ENCODE results near the gene MYL3.
"Not testable (repeated sequence)": the region's sequence is repeated elsewhere in the genome, so short reads cannot be mapped to it uniquely, and the experiment has no call there.

The MYL3 gene

DNA sequence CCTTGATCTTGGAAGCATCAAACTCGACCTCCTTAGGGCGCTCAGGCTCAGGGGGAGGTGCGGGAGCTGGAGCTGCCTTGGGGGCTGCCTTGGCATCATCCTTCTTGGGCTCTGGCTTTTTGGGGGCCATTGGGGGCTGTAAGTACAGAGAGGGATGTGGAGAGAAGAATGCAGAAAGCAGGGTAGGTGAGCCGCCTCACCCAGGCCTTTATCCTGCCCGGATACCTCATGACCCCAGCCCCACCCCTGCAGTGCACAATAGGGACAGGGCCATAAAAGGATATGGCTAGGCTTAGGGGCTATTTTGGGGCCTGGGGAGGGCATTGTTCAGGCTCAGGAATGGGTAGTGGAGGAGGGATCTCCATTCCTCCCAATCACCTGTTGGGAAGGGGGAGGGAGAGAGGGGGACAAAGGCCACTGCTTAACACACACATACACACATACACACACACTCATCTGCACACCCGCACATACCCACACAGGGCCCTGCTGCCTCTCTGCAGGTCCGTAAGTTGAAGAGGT, at the start of gene MYL3:
Gene MYL3 (minus strand): TSS at position 184 of the 522 bp plus-strand sequence. CDS start 54 bp downstream, at position 130.
- DNase-seq = no peak

GRCh38 chr3:46912986-46913385, 49.7 kb upstream of the MYL3 start:
- no peak for DNase-seq

- not testable (repeated sequence) for DNase-seq
These were observed 47.7 kb upstream of the MYL3 start for GRCh38 chr3:46910914-46911313.

- no peak for DNase-seq
These were observed 47.0 kb upstream of the MYL3 start for GRCh38 chr3:46910166-46910760.

GRCh38 chr3:46909535-46910161, 46.4 kb upstream of the MYL3 start:
- peak; percentile 17 to 89 (median 69) for DNase-seq

GRCh38 chr3:46908986-46909534, 45.8 kb upstream of the MYL3 start:
- DNase-seq = no peak

DNA sequence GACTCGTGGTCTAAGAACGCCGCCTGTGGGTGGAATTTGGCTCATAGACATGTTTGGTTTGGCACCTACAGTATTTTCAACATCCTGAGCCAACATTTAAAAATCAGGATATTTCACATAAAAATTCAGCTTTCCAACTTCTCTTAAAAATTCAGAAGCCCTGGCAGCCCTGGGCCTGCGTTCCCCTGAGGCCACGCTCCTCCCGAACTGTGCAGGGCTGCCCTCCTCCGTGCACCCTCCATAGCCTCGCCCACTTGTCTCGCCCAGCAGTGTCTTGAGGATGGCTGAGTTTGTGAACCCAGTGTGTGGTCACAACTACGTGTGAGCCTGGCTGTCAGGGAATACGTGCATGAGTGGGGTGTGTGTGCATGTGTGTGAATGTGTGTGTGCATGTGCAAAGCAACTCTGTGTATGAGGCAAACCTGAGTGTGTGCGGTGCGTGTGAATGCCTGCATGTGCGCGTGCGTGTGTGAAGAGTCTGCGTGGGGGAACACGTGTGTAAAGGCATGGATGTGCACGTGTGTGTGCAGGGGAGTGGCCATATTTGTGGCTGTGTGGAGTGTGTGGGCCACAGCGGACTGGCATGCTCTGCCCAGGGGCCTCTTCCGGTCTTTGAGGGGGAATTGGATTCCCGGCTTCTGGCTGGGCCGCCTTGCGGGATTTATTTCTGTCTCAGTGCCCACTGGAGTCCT, 45.2 kb upstream of the MYL3 start:
- DNase-seq = no peak

GRCh38 chr3:46907960-46908293, 44.7 kb upstream of the MYL3 start:
- DNase-seq = no peak

DNA sequence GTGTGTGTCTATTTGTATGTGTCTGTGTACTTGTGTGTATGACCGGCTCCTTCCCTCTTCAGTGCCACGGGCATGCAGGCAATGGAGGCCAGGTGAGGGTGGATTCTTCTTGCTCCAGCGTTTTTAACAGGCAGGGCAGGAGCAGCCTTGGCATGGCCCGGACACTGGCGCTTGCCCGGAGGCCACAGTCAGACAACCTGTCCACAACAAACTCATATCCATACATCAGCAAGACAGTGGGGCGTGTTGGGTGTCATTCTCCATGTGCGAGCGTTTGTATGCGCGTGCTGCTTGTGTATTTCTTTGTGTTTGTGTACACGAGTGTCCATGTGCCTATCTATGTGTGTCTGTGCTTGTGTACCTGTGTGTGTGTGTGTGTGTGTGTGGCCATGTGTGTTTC, 44.0 kb upstream of the MYL3 start:
- no peak for DNase-seq

DNA sequence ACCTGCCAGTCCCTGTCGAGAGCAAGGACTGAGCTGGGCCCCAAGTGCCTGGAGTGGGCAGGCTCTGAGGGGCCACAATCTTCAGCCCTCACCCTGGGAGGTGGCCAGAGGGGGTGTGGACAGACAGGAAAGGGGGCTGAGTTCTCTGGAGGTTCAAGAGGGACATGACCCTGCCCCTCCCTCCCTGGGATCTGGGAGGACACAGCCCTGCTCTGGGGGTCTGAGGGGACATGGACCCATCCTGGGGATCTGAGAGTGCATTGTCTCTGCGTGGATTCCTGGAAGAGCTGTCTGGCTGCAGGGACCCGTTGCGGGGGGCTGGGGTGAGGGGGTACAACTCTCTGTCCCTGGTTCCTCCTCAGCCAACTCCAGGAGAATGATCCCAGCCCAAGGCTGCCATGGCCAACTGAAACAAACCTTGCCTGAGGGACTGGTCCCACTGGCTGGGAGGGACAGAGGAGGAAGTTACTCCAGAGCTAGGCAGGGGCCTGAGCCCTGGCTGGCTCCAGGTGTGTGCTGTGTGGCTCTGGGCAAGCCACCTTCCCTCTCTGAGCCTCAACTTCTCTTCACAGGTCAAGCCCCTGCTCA, 43.3 kb upstream of the MYL3 start:
- DNase-seq = no peak

- no peak for DNase-seq
These were observed 42.6 kb upstream of the MYL3 start for GRCh38 chr3:46905661-46906451.

- DNase-seq = no peak
These were observed 41.9 kb upstream of the MYL3 start for GRCh38 chr3:46905213-46905560.

DNA sequence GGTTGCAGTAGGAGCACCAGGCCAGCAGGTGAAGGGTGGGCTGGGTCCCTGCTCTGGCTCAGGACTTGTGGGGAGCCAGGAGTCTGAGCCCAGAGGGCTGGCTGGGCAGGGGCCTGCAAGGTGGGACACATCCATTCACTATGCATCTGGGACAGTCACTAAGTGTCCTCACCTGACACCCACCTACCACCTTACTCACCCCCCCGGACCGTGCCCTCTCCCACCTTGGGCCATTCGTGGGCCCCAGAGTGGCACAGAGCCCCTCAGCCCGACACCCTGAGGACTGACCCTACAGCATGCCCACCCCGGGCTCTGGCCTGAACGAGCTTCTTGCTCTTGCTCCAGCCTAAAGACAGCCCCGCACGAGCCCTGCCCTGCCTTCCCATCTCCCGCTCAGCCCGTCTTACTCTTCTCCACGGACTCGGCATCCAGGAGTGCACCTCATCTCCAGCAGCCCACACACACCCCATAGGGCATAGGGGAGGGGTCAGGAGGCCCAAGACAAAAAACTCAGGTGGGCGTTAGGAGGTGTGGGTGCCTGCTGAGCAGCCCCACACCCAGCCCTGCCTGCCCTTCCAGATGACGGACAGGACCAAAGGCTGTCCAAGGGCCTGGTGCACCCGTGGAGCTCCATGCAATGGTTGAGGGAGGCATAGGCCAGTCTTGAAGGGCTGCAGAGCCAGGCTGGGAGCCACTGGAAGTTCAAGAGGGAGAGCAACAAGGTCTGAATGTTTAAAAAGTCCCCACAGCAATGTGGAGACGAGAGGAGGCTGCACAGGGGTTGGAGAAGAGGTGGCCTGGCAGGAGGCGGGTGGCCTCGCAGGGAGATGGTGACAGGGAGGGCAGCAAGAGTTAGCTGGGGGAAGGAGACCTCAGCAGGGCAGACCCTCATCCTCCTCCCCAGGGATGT, 41.3 kb upstream of the MYL3 start:
- no peak for DNase-seq

- no peak for DNase-seq
These were observed 40.4 kb upstream of the MYL3 start for GRCh38 chr3:46903341-46904302.

DNA sequence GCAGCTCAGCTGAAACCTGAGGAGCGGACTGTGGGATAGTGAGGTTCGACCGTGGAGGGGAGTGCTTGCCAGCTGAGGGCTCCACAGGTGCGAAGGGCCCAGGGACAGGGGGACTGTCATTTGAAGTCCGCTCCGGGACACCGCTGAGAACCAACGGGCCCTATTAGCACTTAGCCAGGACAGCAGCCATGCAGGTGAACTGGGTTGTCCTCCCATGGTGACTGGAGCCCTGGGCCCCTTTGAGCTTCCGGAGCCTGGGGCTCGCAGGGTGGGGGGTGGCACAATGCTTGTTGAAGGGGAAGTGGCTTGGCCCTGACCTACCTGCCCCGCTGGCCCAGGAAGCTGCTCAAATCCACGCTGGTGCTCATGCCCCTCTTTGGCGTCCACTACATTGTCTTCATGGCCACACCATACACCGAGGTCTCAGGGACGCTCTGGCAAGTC, 39.0 kb upstream of the MYL3 start:
- DNase-seq = no peak

GRCh38 chr3:46901591-46902187, 38.4 kb upstream of the MYL3 start:
- no peak for DNase-seq

DNA sequence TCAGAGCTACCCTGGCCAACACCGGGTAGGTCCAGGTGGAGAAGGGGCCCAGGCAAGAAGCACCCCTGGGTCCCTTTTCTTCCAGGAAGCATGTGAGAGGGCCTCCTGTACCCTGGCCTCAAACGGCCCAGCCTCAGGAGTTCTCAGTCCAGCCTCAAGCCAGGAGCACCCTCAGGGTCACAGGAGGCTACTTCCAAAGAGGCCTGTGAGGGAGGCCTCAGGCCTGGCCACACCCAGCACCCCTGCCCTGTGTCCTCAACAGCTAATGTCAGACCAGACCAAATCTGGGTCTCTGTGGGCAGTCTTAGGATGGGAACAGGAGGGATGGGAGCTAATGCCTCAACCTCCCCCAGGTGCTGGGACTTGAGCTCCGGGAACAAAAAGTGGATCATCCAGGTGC, 37.8 kb upstream of the MYL3 start:
- DNase-seq = no peak

GRCh38 chr3:46900356-46900755, 37.1 kb upstream of the MYL3 start:
- no peak for DNase-seq

GRCh38 chr3:46900007-46900292, 36.7 kb upstream of the MYL3 start:
- peak in 17 of 51 donors; percentile 10 to 60 (median 30) for DNase-seq

Data from hypothalamus (tissue), 51 donors.